Epidermal melanocyte (primary cell): ENCODE data around the gene AP1S1.
A peak's percentile ranks its signal among the peaks of the same experiment; 100 is the strongest.
"Not testable (repeated sequence)": the region's sequence is repeated elsewhere in the genome, so short reads cannot be mapped to it uniquely, and the experiment has no call there.

Experiments used
- DNase-seq: peaks from one replicate; pipeline ENCODE4 v3.0.0; 2011; ENCODE audit warnings: low spot score; ENCODE audit not compliant: insufficient read length

Gene AP1S1

DNA sequence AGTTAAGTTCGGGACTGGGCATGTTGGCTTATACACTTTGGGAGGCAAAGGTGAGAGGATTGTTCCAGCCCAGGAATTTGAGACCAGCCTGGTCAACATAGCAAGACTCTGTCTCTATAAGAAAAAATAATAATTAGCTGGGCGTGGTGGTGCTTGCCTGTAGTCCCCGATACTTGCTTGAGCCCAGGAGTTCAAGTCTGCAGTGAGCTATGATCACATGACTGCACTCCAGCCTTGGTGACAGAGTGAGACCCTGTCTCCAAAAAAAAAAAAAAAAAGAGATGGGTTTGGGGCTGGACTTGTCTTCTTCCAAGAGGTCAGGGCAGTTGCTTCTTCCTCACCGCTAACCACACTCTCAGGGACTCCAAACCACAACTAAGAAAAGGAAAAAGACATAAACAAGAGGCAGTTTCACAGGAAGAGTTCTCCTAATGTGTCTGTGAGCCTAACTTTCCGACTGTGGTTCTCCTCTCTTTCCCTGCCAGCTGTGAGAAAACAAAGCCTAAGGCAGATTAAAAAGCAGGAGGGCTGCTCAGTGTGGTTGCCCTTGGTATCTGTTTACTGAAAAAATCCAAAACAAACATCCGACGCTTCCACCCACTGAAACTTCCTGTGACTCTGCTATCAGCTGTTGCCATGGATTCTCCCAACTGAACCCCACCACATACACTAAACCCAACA lies 29.8 kb upstream of the AP1S1 start:
- DNase-seq, result peak; percentile 76

DNA sequence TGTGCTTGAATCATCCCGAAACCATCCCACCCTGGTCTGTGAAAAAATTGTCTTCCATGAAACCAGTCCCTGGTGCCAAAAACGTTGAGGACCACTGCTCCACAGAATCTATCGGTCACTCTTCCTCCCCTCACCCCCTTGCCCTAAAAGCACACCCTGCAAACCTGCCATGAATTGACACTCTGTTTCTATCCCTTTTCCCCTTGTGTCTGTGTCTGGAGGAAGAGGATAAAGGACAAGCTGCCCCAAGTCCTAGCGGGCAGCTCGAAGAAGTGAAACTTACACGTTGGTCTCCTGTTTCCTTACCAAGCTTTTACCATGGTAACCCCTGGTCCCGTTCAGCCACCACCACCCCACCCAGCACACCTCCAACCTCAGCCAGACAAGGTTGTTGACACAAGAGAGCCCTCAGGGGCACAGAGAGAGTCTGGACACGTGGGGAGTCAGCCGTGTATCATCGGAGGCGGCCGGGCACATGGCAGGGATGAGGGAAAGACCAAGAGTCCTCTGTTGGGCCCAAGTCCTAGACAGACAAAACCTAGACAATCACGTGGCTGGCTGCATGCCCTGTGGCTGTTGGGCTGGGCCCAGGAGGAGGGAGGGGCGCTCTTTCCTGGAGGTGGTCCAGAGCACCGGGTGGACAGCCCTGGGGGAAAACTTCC lies 28.2 kb upstream of the AP1S1 start:
- DNase-seq, result no peak

DNA sequence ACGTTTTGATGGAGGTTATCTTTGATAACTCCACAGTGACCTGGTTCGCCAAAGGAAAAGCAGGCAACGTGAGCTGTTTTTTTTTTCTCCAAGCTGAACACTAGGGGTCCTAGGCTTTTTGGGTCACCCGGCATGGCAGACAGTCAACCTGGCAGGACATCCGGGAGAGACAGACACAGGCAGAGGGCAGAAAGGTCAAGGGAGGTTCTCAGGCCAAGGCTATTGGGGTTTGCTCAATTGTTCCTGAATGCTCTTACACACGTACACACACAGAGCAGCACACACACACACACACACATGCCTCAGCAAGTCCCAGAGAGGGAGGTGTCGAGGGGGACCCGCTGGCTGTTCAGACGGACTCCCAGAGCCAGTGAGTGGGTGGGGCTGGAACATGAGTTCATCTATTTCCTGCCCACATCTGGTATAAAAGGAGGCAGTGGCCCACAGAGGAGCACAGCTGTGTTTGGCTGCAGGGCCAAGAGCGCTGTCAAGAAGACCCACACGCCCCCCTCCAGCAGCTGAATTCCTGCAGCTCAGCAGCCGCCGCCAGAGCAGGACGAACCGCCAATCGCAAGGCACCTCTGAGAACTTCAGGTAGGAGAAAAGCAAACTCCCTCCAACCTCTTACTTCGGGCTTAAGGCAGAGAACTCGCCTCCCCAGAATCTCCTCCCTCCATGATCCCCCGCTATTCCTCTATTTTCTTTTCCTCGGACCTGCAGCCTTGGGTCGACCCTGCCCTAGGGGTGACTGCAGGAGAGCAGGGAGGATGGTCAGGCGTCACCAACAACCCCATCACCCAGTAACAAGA lies 27.4 kb upstream of the AP1S1 start, which contains the start of gene SERPINE1:
TSS of gene SERPINE1 (plus strand) at position 454 of the 809 bp plus-strand sequence. CDS start 1,290 bp downstream, outside the sequence.
- peak; percentile 89 for DNase-seq

- DNase-seq, result no peak
Observed at GRCh38 chr7:101127460-101128039, 26.7 kb upstream of the AP1S1 start.

- no peak for DNase-seq
Observed at GRCh38 chr7:101128040-101128834, 26.0 kb upstream of the AP1S1 start.

- DNase-seq, result no peak
Observed at GRCh38 chr7:101129603-101130117, 24.6 kb upstream of the AP1S1 start.

GRCh38 chr7:101132626-101133600 lies 21.4 kb upstream of the AP1S1 start:
- DNase-seq, result not testable (repeated sequence)

DNA sequence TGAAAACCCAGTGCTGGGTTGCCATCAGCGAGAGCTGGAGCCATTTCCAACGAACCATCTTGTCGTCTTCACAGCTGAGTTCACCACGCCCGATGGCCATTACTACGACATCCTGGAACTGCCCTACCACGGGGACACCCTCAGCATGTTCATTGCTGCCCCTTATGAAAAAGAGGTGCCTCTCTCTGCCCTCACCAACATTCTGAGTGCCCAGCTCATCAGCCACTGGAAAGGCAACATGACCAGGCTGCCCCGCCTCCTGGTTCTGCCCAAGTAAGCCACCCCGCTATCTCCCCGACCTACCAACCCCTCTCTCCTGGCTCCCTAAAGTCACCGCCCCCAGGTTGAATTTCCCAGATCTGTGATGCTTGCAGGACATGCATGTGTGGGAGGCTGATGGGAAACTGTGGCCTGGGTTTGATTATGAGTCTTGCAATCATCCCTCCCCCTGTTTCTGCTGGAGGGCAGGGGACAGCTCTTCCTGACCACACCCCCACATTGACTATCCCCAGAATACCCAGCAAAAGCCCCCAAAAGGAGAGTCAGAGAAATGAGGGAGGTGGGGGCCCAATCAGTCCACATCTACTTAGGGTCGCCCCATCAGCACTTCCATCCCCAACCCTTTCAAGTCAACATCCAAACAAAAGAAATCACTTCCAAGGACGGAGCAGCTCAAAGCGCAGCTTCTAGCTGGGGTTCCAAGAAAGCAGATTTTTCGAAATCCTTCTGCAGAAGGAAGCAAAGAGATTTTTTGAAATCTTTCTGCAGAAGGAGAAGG lies 20.5 kb upstream of the AP1S1 start:
- DNase-seq, result no peak

GRCh38 chr7:101134399-101134980 lies 19.8 kb upstream of the AP1S1 start:
- DNase-seq, result no peak

- no peak for DNase-seq
Observed at GRCh38 chr7:101137651-101138212, 16.5 kb upstream of the AP1S1 start.

DNA sequence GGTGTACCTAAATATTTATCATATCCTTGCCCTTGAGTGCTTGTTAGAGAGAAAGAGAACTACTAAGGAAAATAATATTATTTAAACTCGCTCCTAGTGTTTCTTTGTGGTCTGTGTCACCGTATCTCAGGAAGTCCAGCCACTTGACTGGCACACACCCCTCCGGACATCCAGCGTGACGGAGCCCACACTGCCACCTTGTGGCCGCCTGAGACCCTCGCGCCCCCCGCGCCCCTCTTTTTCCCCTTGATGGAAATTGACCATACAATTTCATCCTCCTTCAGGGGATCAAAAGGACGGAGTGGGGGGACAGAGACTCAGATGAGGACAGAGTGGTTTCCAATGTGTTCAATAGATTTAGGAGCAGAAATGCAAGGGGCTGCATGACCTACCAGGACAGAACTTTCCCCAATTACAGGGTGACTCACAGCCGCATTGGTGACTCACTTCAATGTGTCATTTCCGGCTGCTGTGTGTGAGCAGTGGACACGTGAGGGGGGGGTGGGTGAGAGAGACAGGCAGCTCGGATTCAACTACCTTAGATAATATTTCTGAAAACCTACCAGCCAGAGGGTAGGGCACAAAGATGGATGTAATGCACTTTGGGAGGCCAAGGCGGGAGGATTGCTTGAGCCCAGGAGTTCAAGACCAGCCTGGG lies 15.9 kb upstream of the AP1S1 start:
- DNase-seq, result no peak

- no peak for DNase-seq
Observed at GRCh38 chr7:101140339-101140699, 14.0 kb upstream of the AP1S1 start.

GRCh38 chr7:101140746-101141382 lies 13.4 kb upstream of the AP1S1 start:
- no peak for DNase-seq

GRCh38 chr7:101151908-101152651 lies 2.2 kb upstream of the AP1S1 start:
- no peak for DNase-seq

- DNase-seq, result no peak
Observed at GRCh38 chr7:101154693-101155102, 422 bp downstream of the AP1S1 start.

DNA sequence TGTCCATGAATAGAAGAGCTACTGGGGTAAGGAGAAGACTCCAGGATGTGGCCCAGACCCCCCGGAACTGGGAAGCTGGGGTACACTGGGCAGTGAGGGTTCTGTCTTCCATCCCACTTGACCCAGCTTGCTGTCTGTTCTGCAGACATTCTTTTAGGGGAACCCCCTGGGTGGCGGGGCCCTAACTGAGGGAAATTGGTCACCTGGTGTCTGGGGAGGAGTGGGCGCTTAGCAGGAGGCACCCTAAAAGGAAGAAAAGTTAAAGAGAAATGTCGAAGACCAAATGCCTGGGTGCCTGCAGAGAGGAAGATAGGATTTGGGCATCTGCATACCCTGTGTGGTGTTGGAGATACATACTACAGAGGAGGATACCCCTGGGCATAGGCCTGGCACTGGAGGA lies 1.0 kb downstream of the AP1S1 start:
- DNase-seq, result no peak
